ENCODE results near the gene PIEZO1. TPM values are rescaled to one million over a fixed set of nuclear protein-coding genes. Genes with fewer than 3 reads are reported as not detected.
A peak's percentile ranks its signal among the peaks of the same experiment; 100 is the strongest.

The PIEZO1 gene
- total RNA-seq, 1 donor from 2014 or later = 37.7 TPM

GRCh38 chr16:88739139-88739976, 45.7 kb downstream of the PIEZO1 start:
- DNase-seq (ENCODE audit: low spot score, unreplicated experiment) = no peak
- Mint-ChIP-seq H3K36me3 (ENCODE audit: insufficient read depth) (no peaks in the 10 kb centered on the region), H3K27ac (no peak overlapping the region), H3K9me3 (ENCODE audit: low read depth) (no peaks in the 10 kb centered on the region), H3K27me3 (peaks cover 3% of the 10 kb centered on the region), H3K4me3 (ENCODE audit: low read depth) (no peak overlapping the region), H3K4me1 (ENCODE audit: low read depth) (no peaks in the 10 kb centered on the region)
- no peak for TF ChIP-seq CTCF (IDR thresholded peaks at IDR 0.05; ENCODE audit: unreplicated experiment)

- no peak for TF ChIP-seq CTCF (IDR thresholded peaks at IDR 0.05; ENCODE audit: unreplicated experiment)
- no peak overlapping the region for H3K4me3 Mint-ChIP-seq (ENCODE audit: low read depth)
- H3K27me3 Mint-ChIP-seq = peaks cover 3% of the 10 kb centered on the region
- no peaks in the 10 kb centered on the region for H3K36me3 Mint-ChIP-seq (ENCODE audit: insufficient read depth)
- H3K4me1 Mint-ChIP-seq (ENCODE audit: low read depth) = no peaks in the 10 kb centered on the region
- DNase-seq (ENCODE audit: low spot score, unreplicated experiment) = no peak
- no peak overlapping the region for H3K27ac Mint-ChIP-seq
- H3K9me3 Mint-ChIP-seq (ENCODE audit: low read depth) = no peaks in the 10 kb centered on the region
Observed at GRCh38 chr16:88738151-88739084, 46.6 kb downstream of the PIEZO1 start.

- no peaks in the 10 kb centered on the region for H3K4me1 Mint-ChIP-seq (ENCODE audit: low read depth)
- no peaks in the 10 kb centered on the region for H3K9me3 Mint-ChIP-seq (ENCODE audit: low read depth)
- H3K36me3 Mint-ChIP-seq (ENCODE audit: insufficient read depth) = no peaks in the 10 kb centered on the region
- TF ChIP-seq CTCF (IDR thresholded peaks at IDR 0.05; ENCODE audit: unreplicated experiment) = peak; percentile 100
- H3K27ac Mint-ChIP-seq = no peak overlapping the region
- peaks cover 3% of the 10 kb centered on the region for H3K27me3 Mint-ChIP-seq
- DNase-seq (ENCODE audit: low spot score, unreplicated experiment) = peak; percentile 70
- H3K4me3 Mint-ChIP-seq (ENCODE audit: low read depth) = no peak overlapping the region
Observed at GRCh38 chr16:88737298-88738150, 47.5 kb downstream of the PIEZO1 start.

GRCh38 chr16:88736496-88736895, 48.5 kb downstream of the PIEZO1 start:
- Mint-ChIP-seq H3K27me3 (peaks cover 3% of the 10 kb centered on the region), H3K9me3 (ENCODE audit: low read depth) (no peaks in the 10 kb centered on the region), H3K4me3 (ENCODE audit: low read depth) (no peak overlapping the region), H3K36me3 (ENCODE audit: insufficient read depth) (no peaks in the 10 kb centered on the region), H3K27ac (no peak overlapping the region), H3K4me1 (ENCODE audit: low read depth) (no peaks in the 10 kb centered on the region)
- no peak for DNase-seq (ENCODE audit: low spot score, unreplicated experiment)
- TF ChIP-seq CTCF (IDR thresholded peaks at IDR 0.05; ENCODE audit: unreplicated experiment) = no peak
